GM12878 (cell line): Measurements from ENCODE around the gene PDIA5. TPM values are rescaled to one million over a fixed set of nuclear protein-coding genes. Genes with fewer than 3 reads are reported as not detected.

Experiments
- ATAC-seq: fragments of 200-7000 bp; cut with Tn5 transposase; 3 replicates; pipeline ENCODE4 v1.9.1; 2020; ENCODE audit warnings: mild to moderate bottlenecking, moderate library complexity
- BruUV-seq: library from RNA; stranded (reverse); fragments of 400-500 nt; replicated peaks from 2 replicates; lab custom pipeline; 2021; lab: Mats Ljungman, UMichigan
- CTCF ChIA-PET: fragments of 300-600 bp; sonication (Branson Sonifier 250); formaldehyde crosslinking; extraction: SDS; loops from one replicate; lab custom pipeline; 2021; ENCODE audit warnings: inconsistent platforms; lab: Yijun Ruan, JAX
- POLR2A ChIA-PET: fragments of 350-600 bp; formaldehyde crosslinking; extraction: SDS; loops from one replicate; lab custom pipeline; 2021; ENCODE audit warnings: inconsistent platforms; lab: Charles Lee
- RAD21 ChIA-PET: fragments of 300-600 bp; sonication (Branson Sonifier 250); formaldehyde crosslinking; loops from one replicate; lab custom pipeline; 2023; ENCODE audit warnings: antibody characterized with exemption; ENCODE audit not compliant: unreplicated experiment; lab: Charles Lee
- SMC1A ChIA-PET: fragments of 300-600 bp; sonication (Branson Sonifier 250); formaldehyde crosslinking; loops from one replicate; lab custom pipeline; 2023; ENCODE audit not compliant: unreplicated experiment, uncharacterized antibody; lab: Charles Lee
- DNase-seq: peaks from one replicate; pipeline ENCODE4 v3.0.0-alpha.2; 2011; ENCODE audit warnings: low read depth, low spot score
- FAIRE-seq: peaks from 3 replicates; lab custom pipeline; 2011; peaks lifted over from hg19 to GRCh38; lab: Jason Lieb, UNC
- H2AFZ ChIP-seq: 2 replicates; pipeline ENCODE4 v1.6.0; 2011; ENCODE audit warnings: low read depth, low read length, control low read depth; ENCODE audit not compliant: control insufficient read depth
- H3K27ac ChIP-seq: 2 replicates; pipeline ENCODE4 v1.5.1; 2011; ENCODE audit warnings: control low read depth; ENCODE audit not compliant: control insufficient read depth, insufficient read depth
- H3K27me3 ChIP-seq, 2 experiments: replicated peaks in 1 of 2; 2 replicates each; pipeline versions ENCODE4 v1.6.0 to v1.6.1; 2011; ENCODE audit warnings: low read length in 1 of 2; ENCODE audit not compliant: control insufficient read depth in 2 of 2, insufficient read depth in 2 of 2
- H3K36me3 ChIP-seq, 2 experiments: 2 replicates each; pipeline ENCODE4 v1.5.1; 2011; ENCODE audit warnings: low read length in 1 of 2; ENCODE audit not compliant: control insufficient read depth in 2 of 2, insufficient read depth in 2 of 2
- H3K4me1 ChIP-seq: 2 replicates; pipeline ENCODE4 v1.6.1; 2011; ENCODE audit warnings: mild to moderate bottlenecking, low read length, moderate library complexity, mixed read lengths; ENCODE audit not compliant: control insufficient read depth, insufficient read depth
- H3K4me2 ChIP-seq: 2 replicates; pipeline ENCODE4 v1.6.0; 2011; ENCODE audit warnings: control low read depth; ENCODE audit not compliant: control insufficient read depth, insufficient read depth
- H3K4me3 ChIP-seq: fragments of 200-600 bp; sonication (generic); 2 replicates; pipeline ENCODE4 v1.5.1; 2016
- H3K79me2 ChIP-seq: 2 replicates; pipeline ENCODE4 v1.6.0; 2011; ENCODE audit warnings: low read length; ENCODE audit not compliant: control insufficient read depth, insufficient read depth
- H3K9ac ChIP-seq: 2 replicates; pipeline ENCODE4 v1.8.0; 2011; ENCODE audit warnings: low read length, control low read depth, mixed read lengths; ENCODE audit not compliant: control insufficient read depth, insufficient read depth
- H3K9me3 ChIP-seq: replicated peaks from 3 replicates; pipeline ENCODE4 v1.5.1; 2011; ENCODE audit warnings: mild to moderate bottlenecking, low read length; ENCODE audit not compliant: control insufficient read depth, insufficient read depth
- H4K20me1 ChIP-seq: 2 replicates; pipeline ENCODE4 v1.6.0; 2011; ENCODE audit not compliant: control insufficient read depth, insufficient read depth
- NFYA ChIP-seq: IDR thresholded peaks from 2 replicates; pipeline ENCODE4 v1.6.1; 2011; ENCODE audit warnings: low read depth, mild to moderate bottlenecking, low read length, improper control_type of control experiment, borderline replicate concordance
- WGBS: methylation state at CpG from one replicate; pipeline ENCODE4 v1.1.6; 2016; ENCODE audit warnings: low lambda C conversion rate; ENCODE audit not compliant: insufficient replicate concordance, insufficient coverage; ENCODE audit errors: missing lambda C conversion rate; 5-methylcytosine and 5-hydroxymethylcytosine counted together
- in situ Hi-C: fragments of 300-500 bp; cut with MboI; formaldehyde crosslinking; loops from 9 replicates; pipeline ENCODE4 v1.14.3; 2018; ENCODE audit warnings: mixed read lengths
- intact Hi-C: fragments of 100-400 bp; cut with micrococcal nuclease; formaldehyde crosslinking; loops from one replicate; pipeline ENCODE4 v1.14.2; 2022; ENCODE audit not compliant: unreplicated experiment
- polyA plus RNA-seq, 11 experiments: library from polyadenylated mRNA; depleted of rRNA in 4 of 11; unstranded in 6 of 11; stranded (reverse) in 5 of 11; fragments of >200 nt; fragmentation: Nextera tagmentation in 4 of 11; fragmentation: Illumina TruSeq in 1 of 11; extraction: Ambion mirVana in 4 of 11; extraction: Trizol in 1 of 11; gene quantifications; 1 replicate in 1 of 11; 2 replicates in 10 of 11; pipeline versions ENCODE4 v1.2.1 to v1.2.3, GENCODE V29; 2011 to 2016; ENCODE audit warnings: inconsistent platforms in 2 of 11, missing spikeins in 2 of 11, low read depth in 1 of 11
- total RNA-seq, 4 experiments: library from RNA; depleted of rRNA in 3 of 4; stranded (reverse); fragments of >200 nt in 3 of 4; fragmentation: Illumina TruSeq in 1 of 4; extraction: Trizol in 1 of 4; gene quantifications; 2 replicates each; pipeline versions ENCODE4 v1.2.1 to v1.2.3, GENCODE V29; 2013 to 2021
- TF ChIP-seq, protein P1 (sequence below): IDR thresholded peaks from 2 replicates; pipeline ENCODE4 v1.6.1; 2012; ENCODE audit warnings: low read length, inconsistent platforms
- TF ChIP-seq, protein P2 (sequence below): IDR thresholded peaks from 2 replicates; pipeline ENCODE4 v1.6.1; 2011; ENCODE audit warnings: borderline replicate concordance, low read depth, mild to moderate bottlenecking, moderate library complexity, mixed read lengths, low read length; ENCODE audit not compliant: insufficient read depth; ENCODE audit errors: extremely low read length
- TF ChIP-seq, protein P3 (sequence below), 3 experiments: IDR thresholded peaks in 2 of 3; conservative IDR thresholded peaks in 1 of 3; 2 replicates each; pipeline ENCODE4 v1.5.1; 2011; ENCODE audit warnings: low read depth in 3 of 3, low read length in 3 of 3, mild to moderate bottlenecking in 3 of 3, control low read depth in 2 of 3, moderate library complexity in 2 of 3, inconsistent platforms in 1 of 3, mixed read lengths in 1 of 3; ENCODE audit not compliant: control insufficient read depth in 2 of 3, insufficient read depth in 1 of 3; ENCODE audit errors: extremely low read depth in 1 of 3

PDIA5 gene
- total and polyA plus RNA-seq, 10 of the 15 experiments (the other 5 are each of a cell fraction or from before 2014, with no cell fraction given) = 4.1 to 24.8 (median 19.2) TPM

DNA sequence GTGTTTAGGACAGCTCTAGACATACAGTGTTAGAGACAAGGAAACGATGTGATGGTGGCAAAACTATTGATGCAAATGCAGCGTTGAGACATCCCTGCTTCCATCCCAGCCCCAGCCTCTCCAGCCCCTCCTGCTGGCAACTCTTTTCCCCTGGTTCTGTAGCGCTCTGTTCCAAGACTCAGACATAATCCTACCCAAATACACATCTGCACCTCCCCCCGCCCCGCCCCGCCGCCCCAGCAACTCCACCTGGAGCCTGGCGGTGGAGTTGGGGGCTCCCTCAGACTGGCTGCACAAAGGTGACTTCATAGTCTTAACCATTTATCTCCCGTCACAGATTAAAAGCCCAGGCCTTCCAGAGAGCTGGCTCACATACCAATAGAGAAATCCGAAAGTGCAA is 127.7 kb downstream of the PDIA5 start:
- TF ChIP-seq, protein P1, sequence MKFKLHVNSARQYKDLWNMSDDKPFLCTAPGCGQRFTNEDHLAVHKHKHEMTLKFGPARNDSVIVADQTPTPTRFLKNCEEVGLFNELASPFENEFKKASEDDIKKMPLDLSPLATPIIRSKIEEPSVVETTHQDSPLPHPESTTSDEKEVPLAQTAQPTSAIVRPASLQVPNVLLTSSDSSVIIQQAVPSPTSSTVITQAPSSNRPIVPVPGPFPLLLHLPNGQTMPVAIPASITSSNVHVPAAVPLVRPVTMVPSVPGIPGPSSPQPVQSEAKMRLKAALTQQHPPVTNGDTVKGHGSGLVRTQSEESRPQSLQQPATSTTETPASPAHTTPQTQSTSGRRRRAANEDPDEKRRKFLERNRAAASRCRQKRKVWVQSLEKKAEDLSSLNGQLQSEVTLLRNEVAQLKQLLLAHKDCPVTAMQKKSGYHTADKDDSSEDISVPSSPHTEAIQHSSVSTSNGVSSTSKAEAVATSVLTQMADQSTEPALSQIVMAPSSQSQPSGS = no peak
- TF ChIP-seq, protein P2, sequence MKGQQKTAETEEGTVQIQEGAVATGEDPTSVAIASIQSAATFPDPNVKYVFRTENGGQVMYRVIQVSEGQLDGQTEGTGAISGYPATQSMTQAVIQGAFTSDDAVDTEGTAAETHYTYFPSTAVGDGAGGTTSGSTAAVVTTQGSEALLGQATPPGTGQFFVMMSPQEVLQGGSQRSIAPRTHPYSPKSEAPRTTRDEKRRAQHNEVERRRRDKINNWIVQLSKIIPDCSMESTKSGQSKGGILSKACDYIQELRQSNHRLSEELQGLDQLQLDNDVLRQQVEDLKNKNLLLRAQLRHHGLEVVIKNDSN = no peak
- TF ChIP-seq NFYA = no peak
- TF ChIP-seq, protein P3, sequence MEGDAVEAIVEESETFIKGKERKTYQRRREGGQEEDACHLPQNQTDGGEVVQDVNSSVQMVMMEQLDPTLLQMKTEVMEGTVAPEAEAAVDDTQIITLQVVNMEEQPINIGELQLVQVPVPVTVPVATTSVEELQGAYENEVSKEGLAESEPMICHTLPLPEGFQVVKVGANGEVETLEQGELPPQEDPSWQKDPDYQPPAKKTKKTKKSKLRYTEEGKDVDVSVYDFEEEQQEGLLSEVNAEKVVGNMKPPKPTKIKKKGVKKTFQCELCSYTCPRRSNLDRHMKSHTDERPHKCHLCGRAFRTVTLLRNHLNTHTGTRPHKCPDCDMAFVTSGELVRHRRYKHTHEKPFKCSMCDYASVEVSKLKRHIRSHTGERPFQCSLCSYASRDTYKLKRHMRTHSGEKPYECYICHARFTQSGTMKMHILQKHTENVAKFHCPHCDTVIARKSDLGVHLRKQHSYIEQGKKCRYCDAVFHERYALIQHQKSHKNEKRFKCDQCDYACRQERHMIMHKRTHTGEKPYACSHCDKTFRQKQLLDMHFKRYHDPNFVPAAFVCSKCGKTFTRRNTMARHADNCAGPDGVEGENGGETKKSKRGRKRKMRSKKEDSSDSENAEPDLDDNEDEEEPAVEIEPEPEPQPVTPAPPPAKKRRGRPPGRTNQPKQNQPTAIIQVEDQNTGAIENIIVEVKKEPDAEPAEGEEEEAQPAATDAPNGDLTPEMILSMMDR (IDR thresholded peaks at IDR 0.05 in 2 of 3, conservative IDR thresholded peaks at IDR 0.05 in 1 of 3; ENCODE audit: control insufficient read depth in 2 of 3, extremely low read depth in 1 of 3, insufficient read depth in 1 of 3, low read depth in 3 of 3, low read length in 3 of 3) = peak in 2 of 3 experiments; percentile 16 to 18; a peak in 2 of 6 replicates
- no peaks in the 10 kb centered on the region; the same call in 2 of the 3 replicates for H3K9me3 ChIP-seq
- no peak overlapping the region for H3K9ac ChIP-seq
- POLR2A ChIA-PET = no interaction called here
- ATAC-seq (peak; percentile 24; the same call in 1 of the 3 replicates), FAIRE-seq (no peak), DNase-seq (no peak)
- no TSS peak for BruUV-seq
- no peaks in the 10 kb centered on the region for H3K27me3 ChIP-seq
- intact Hi-C loops (no loop called here), in situ Hi-C loops (no loop called here)
- H3K36me3 ChIP-seq = no peaks in the 10 kb centered on the region
- no peak overlapping the region for H3K4me2 ChIP-seq
- no peaks in the 10 kb centered on the region for H4K20me1 ChIP-seq
- CTCF ChIA-PET = interaction anchor here (0.9 kb wide), 1 partner anchor 22 kb away, joined by 4 read pairs; no protein-coding TSS in a partner anchor
- RAD21 ChIA-PET = no interaction called here
- 85% methylated on average over 10 of the region's 10 CpGs for WGBS
- SMC1A ChIA-PET = interaction anchor here (1.0 kb wide), 1 partner anchor 17 kb away, joined by 3 read pairs; no protein-coding TSS in a partner anchor
- H2AFZ ChIP-seq = no peak overlapping the region
- H3K4me3 ChIP-seq = no peak overlapping the region
- H3K27ac ChIP-seq = no peak overlapping the region
- H3K79me2 ChIP-seq = no peaks in the 10 kb centered on the region
- H3K4me1 ChIP-seq = no peaks in the 10 kb centered on the region
